SW480 (cell line): ENCODE measurements around the gene PPDPF.

Experiments used
- DNase-seq: peaks from one replicate; pipeline ENCODE4 v3.0.0-alpha.2; 2016; ENCODE audit warnings: low spot score

The PPDPF gene

GRCh38 chr20:63487781-63488241 lies 32.8 kb upstream of the PPDPF start:
- DNase-seq = no peak

- no peak for DNase-seq
These were observed 32.0 kb upstream of the PPDPF start for GRCh38 chr20:63488315-63489251.

GRCh38 chr20:63490416-63490815 lies 30.1 kb upstream of the PPDPF start:
- DNase-seq = no peak

GRCh38 chr20:63491078-63491477 lies 29.5 kb upstream of the PPDPF start:
- DNase-seq = no peak

- no peak for DNase-seq
These were observed 28.8 kb upstream of the PPDPF start for GRCh38 chr20:63491635-63492230.

- no peak for DNase-seq
These were observed 28.0 kb upstream of the PPDPF start for GRCh38 chr20:63492518-63492917.

GRCh38 chr20:63492982-63493381 lies 27.6 kb upstream of the PPDPF start:
- no peak for DNase-seq

GRCh38 chr20:63493563-63494020 lies 27.0 kb upstream of the PPDPF start:
- DNase-seq = no peak

GRCh38 chr20:63494084-63494419 lies 26.5 kb upstream of the PPDPF start:
- DNase-seq = no peak

GRCh38 chr20:63494420-63495166 lies 26.0 kb upstream of the PPDPF start:
- no peak for DNase-seq

GRCh38 chr20:63495167-63495720 lies 25.3 kb upstream of the PPDPF start:
- DNase-seq = no peak

- DNase-seq = no peak
These were observed 24.6 kb upstream of the PPDPF start for GRCh38 chr20:63495741-63496595.

- DNase-seq = no peak
These were observed 23.9 kb upstream of the PPDPF start for GRCh38 chr20:63496596-63497120.

GRCh38 chr20:63497138-63497945 lies 23.2 kb upstream of the PPDPF start:
- DNase-seq = no peak

GRCh38 chr20:63497946-63498935 lies 22.3 kb upstream of the PPDPF start:
- DNase-seq = peak; percentile 89

GRCh38 chr20:63498960-63499337 lies 21.6 kb upstream of the PPDPF start, which contains the start of gene EEF1A2:
TSS of gene EEF1A2 (minus strand) at chr20:63499083. CDS start at chr20:63497763, 1,320 bp downstream.
- peak; percentile 63 for DNase-seq

GRCh38 chr20:63499338-63499969 lies 21.1 kb upstream of the PPDPF start:
- DNase-seq = no peak

GRCh38 chr20:63500151-63500901 lies 20.2 kb upstream of the PPDPF start:
- no peak for DNase-seq
